ENCODE results near the gene CIT. TPM values are rescaled to one million over a fixed set of nuclear protein-coding genes. Genes with fewer than 3 reads are reported as not detected.

CIT gene
- total and polyA plus RNA-seq, 8 donors: 0.38 to 2.7 (median 0.84) TPM

GRCh38 chr12:119808441-119808840, 68.7 kb downstream of the CIT start:
- DNase-seq: no peak
- no peak for FAIRE-seq
- intact Hi-C loops (cut with DNase I): no loop called here
- Histone ChIP-seq H3K27ac (no peak overlapping the region), H3K4me1 (peaks cover 0 to 9% (median 3%) of the 10 kb centered on the region in 3 donors), H3K27me3 (no peaks in the 10 kb centered on the region), H3K36me3 (no peaks in the 10 kb centered on the region), H3K9me3 (no peaks in the 10 kb centered on the region), H3K4me3 (no peak overlapping the region)
- no peak for TF ChIP-seq CTCF (IDR thresholded peaks at IDR 0.05)
- ATAC-seq: no peak
- 93 to 95% methylated on average over 6 of the region's 6 CpGs for WGBS, 2 donors

- peaks cover 0 to 9% (median 3%) of the 10 kb centered on the region in 3 donors for H3K4me1 ChIP-seq
- no peaks in the 10 kb centered on the region for H3K27me3 ChIP-seq
- H3K9me3 ChIP-seq: no peaks in the 10 kb centered on the region
- no peak for TF ChIP-seq CTCF (IDR thresholded peaks at IDR 0.05)
- FAIRE-seq: no peak
- ATAC-seq: peak; percentile 37 to 82 (median 60)
- no peak overlapping the region for H3K27ac ChIP-seq
- no peak overlapping the region for H3K4me3 ChIP-seq
- intact Hi-C loops (cut with DNase I): no loop called here
- H3K36me3 ChIP-seq: no peaks in the 10 kb centered on the region
- DNase-seq: no peak
These were observed 69.7 kb downstream of the CIT start for GRCh38 chr12:119807380-119807779.

GRCh38 chr12:119804011-119804641, 73.0 kb downstream of the CIT start:
- FAIRE-seq: no peak
- H3K9me3 ChIP-seq: no peaks in the 10 kb centered on the region
- intact Hi-C loops (cut with DNase I): no loop called here
- WGBS, 2 donors: 27 to 33% methylated on average over 32 of the region's 32 CpGs
- H3K27me3 ChIP-seq: no peaks in the 10 kb centered on the region
- H3K4me1 ChIP-seq: peaks cover 0 to 9% (median 3%) of the 10 kb centered on the region in 3 donors
- DNase-seq: peak; percentile 55 to 85 (median 70)
- peak; percentile 96 to 98 (median 97) for ATAC-seq
- no peak overlapping the region for H3K4me3 ChIP-seq
- H3K27ac ChIP-seq: no peak overlapping the region
- TF ChIP-seq CTCF (IDR thresholded peaks at IDR 0.05): peak in 2 of 4 donors; percentile 25 to 29
- H3K36me3 ChIP-seq: no peaks in the 10 kb centered on the region

GRCh38 chr12:119803381-119803791, 73.7 kb downstream of the CIT start:
- intact Hi-C loops (cut with DNase I): no loop called here
- no peak for TF ChIP-seq CTCF (IDR thresholded peaks at IDR 0.05)
- peaks cover 0 to 9% (median 3%) of the 10 kb centered on the region in 3 donors for H3K4me1 ChIP-seq
- no peaks in the 10 kb centered on the region for H3K36me3 ChIP-seq
- ATAC-seq (peak in 2 of 4 donors; percentile 20 to 46), DNase-seq (no peak), FAIRE-seq (no peak)
- H3K27me3 ChIP-seq: no peaks in the 10 kb centered on the region
- H3K9me3 ChIP-seq: no peaks in the 10 kb centered on the region
- no peak overlapping the region for H3K4me3 ChIP-seq
- H3K27ac ChIP-seq: no peak overlapping the region
- 38 to 54% methylated on average over 16 of the region's 16 CpGs for WGBS, 2 donors

- DNase-seq: no peak
- Histone ChIP-seq H3K4me3 (no peak overlapping the region), H3K27me3 (no peaks in the 10 kb centered on the region), H3K36me3 (no peaks in the 10 kb centered on the region), H3K9me3 (no peaks in the 10 kb centered on the region), H3K27ac (no peak overlapping the region), H3K4me1 (peaks cover 0 to 3% (median under 1%) of the 10 kb centered on the region in 3 donors)
- 65 to 73% methylated on average over 4 of the region's 4 CpGs for WGBS, 2 donors
- intact Hi-C loops (cut with DNase I): no loop called here
- no peak for FAIRE-seq
- peak in 1 of 4 donors; percentile 26 for ATAC-seq
- no peak for TF ChIP-seq CTCF (IDR thresholded peaks at IDR 0.05)
These were observed 74.6 kb downstream of the CIT start for GRCh38 chr12:119802472-119802871.

Data from pancreas (tissue), 10 donors.